Stimulated activated naive CD8-positive, alpha-beta T cell treated with anti-CD3 and anti-CD28 coated beads, Interleukin-15, Interleukin-2, amounts not matched to agents 100 U/mL and 50 U/mL, for 24 hours (primary cell): Measurements from ENCODE around the gene ADAMTS17.

Experiments
- ATAC-seq: fragments of 150-1000 bp; cut with Tn5 transposase; one replicate; pipeline ENCODE4 v1.10.0; 2021
- DNase-seq: peaks from one replicate; pipeline ENCODE4 v3.0.0; 2021

ADAMTS17 gene

GRCh38 chr15:100276506-100276905, 65.3 kb downstream of the ADAMTS17 start:
- ATAC-seq (no peak), DNase-seq (no peak)

GRCh38 chr15:100275641-100276040, 66.1 kb downstream of the ADAMTS17 start:
- DNase-seq: no peak
- ATAC-seq: no peak

GRCh38 chr15:100269831-100270230, 71.9 kb downstream of the ADAMTS17 start:
- DNase-seq: no peak
- ATAC-seq: no peak

- DNase-seq: no peak
- ATAC-seq: no peak
Measured at GRCh38 chr15:100266166-100266565, 75.6 kb downstream of the ADAMTS17 start.

- ATAC-seq (no peak), DNase-seq (no peak)
Measured at GRCh38 chr15:100265641-100266035, 76.1 kb downstream of the ADAMTS17 start.

- DNase-seq (no peak), ATAC-seq (no peak)
Measured at GRCh38 chr15:100264994-100265640, 76.7 kb downstream of the ADAMTS17 start.

GRCh38 chr15:100263721-100264455, 77.9 kb downstream of the ADAMTS17 start:
- ATAC-seq (no peak), DNase-seq (no peak)

- DNase-seq: no peak
- no peak for ATAC-seq
Measured at GRCh38 chr15:100263031-100263430, 78.7 kb downstream of the ADAMTS17 start.

GRCh38 chr15:100261302-100262240, 80.2 kb downstream of the ADAMTS17 start:
- DNase-seq (no peak), ATAC-seq (no peak)

- no peak for DNase-seq
- no peak for ATAC-seq
Measured at GRCh38 chr15:100259266-100259665, 82.5 kb downstream of the ADAMTS17 start.

- no peak for ATAC-seq
- no peak for DNase-seq
Measured at GRCh38 chr15:100256970-100257650, 84.7 kb downstream of the ADAMTS17 start.

GRCh38 chr15:100256101-100256969, 85.4 kb downstream of the ADAMTS17 start:
- ATAC-seq (no peak), DNase-seq (no peak)

- no peak for ATAC-seq
Measured at GRCh38 chr15:100255644-100256043, 86.1 kb downstream of the ADAMTS17 start.

GRCh38 chr15:100254691-100255090, 87.1 kb downstream of the ADAMTS17 start:
- DNase-seq: no peak
- no peak for ATAC-seq

More at GRCh38 chr15:100255644-100256043, 86.1 kb downstream of the ADAMTS17 start:
- DNase-seq: no peak

- DNase-seq (no peak), ATAC-seq (no peak)
Measured at GRCh38 chr15:100254285-100254684, 87.5 kb downstream of the ADAMTS17 start.

GRCh38 chr15:100253640-100254039, 88.1 kb downstream of the ADAMTS17 start:
- ATAC-seq (no peak), DNase-seq (no peak)

- DNase-seq: no peak
- no peak for ATAC-seq
Measured at GRCh38 chr15:100252779-100253417, 88.9 kb downstream of the ADAMTS17 start.

- ATAC-seq (no peak), DNase-seq (no peak)
Measured at GRCh38 chr15:100252359-100252758, 89.4 kb downstream of the ADAMTS17 start.

GRCh38 chr15:100250176-100250800, 91.5 kb downstream of the ADAMTS17 start:
- no peak for ATAC-seq
- no peak for DNase-seq
